Ascending aorta (tissue), 2 donors: ENCODE measurements around the gene ZNF681. TPM values are rescaled to one million over a fixed set of nuclear protein-coding genes. Genes with fewer than 3 reads are reported as not detected.

Source experiments
- DNase-seq, 2 donors: peaks; one replicate each; pipeline ENCODE4 v3.0.0-alpha.2; 2019; ENCODE audit warnings: low spot score in 2 of 2
- H3K27ac ChIP-seq, 2 donors: fragments of 200-600 bp; sonication (generic); one replicate each; pipeline ENCODE4 v1.5.1; 2016 to 2017; ENCODE audit warnings: mild to moderate bottlenecking in 1 of 2
- H3K27me3 ChIP-seq: fragments of 200-600 bp; sonication (generic); one replicate; pipeline ENCODE4 v1.5.1; 2017
- H3K36me3 ChIP-seq, 2 donors: fragments of 200-600 bp; sonication (generic); one replicate each; pipeline ENCODE4 v1.5.1; 2016
- H3K4me1 ChIP-seq, 2 donors: fragments of 200-600 bp; sonication (generic); one replicate each; pipeline ENCODE4 v1.5.1; 2016 to 2017; ENCODE audit warnings: mild to moderate bottlenecking in 1 of 2
- H3K4me3 ChIP-seq, 2 donors: fragments of 200-600 bp; sonication (generic); one replicate each; pipeline ENCODE4 v1.5.1; 2016 to 2017; ENCODE audit warnings: mild to moderate bottlenecking in 1 of 2
- H3K9me3 ChIP-seq, 2 donors: fragments of 200-600 bp; sonication (generic); one replicate each; pipeline ENCODE4 v1.5.1; 2016
- intact Hi-C: fragments of 100-400 bp; cut with DNase I; formaldehyde crosslinking; loops from one replicate; pipeline ENCODE4 v1.15.1; 2023
- total RNA-seq: library from RNA; depleted of rRNA; stranded (reverse); fragments of >200 nt; gene quantifications from one replicate; pipeline ENCODE4 v1.1.0, GENCODE V29; 2016
- TF ChIP-seq, protein P1 (sequence below), 3 experiments: fragments of 200-600 bp in 2 of 3; fragments of 450-650 bp in 1 of 3; sonication (generic) in 2 of 3; IDR thresholded peaks; one replicate each; pipeline ENCODE4 v1.5.1; 2016 to 2019; ENCODE audit warnings: antibody characterized with exemption in 3 of 3, mild to moderate bottlenecking in 1 of 3, moderate library complexity in 1 of 3

ZNF681 gene
- total RNA-seq, 1 donor from 2014 or later, result 1.9 TPM

DNA sequence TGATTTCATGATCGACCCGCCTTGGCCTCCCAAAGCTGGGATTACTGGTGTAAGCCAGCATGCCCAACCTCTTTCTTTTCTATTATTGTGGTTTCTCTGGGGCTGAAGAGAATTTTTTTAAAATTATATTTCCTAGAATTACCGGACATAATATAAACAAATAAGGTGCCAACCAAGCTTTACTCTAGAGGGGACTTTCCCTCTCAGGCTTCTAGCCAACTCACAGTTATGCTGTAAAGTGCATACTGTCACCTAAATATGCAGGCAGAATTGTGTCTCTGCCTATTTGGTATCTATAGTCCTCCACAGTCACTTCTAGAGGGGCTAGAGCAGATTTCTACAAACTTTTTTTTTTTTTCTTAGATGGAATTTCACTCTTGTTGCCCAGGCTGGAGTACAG lies 41.6 kb upstream of the ZNF681 start:
- intact Hi-C loops, result no loop called here
- TF ChIP-seq, protein P1, sequence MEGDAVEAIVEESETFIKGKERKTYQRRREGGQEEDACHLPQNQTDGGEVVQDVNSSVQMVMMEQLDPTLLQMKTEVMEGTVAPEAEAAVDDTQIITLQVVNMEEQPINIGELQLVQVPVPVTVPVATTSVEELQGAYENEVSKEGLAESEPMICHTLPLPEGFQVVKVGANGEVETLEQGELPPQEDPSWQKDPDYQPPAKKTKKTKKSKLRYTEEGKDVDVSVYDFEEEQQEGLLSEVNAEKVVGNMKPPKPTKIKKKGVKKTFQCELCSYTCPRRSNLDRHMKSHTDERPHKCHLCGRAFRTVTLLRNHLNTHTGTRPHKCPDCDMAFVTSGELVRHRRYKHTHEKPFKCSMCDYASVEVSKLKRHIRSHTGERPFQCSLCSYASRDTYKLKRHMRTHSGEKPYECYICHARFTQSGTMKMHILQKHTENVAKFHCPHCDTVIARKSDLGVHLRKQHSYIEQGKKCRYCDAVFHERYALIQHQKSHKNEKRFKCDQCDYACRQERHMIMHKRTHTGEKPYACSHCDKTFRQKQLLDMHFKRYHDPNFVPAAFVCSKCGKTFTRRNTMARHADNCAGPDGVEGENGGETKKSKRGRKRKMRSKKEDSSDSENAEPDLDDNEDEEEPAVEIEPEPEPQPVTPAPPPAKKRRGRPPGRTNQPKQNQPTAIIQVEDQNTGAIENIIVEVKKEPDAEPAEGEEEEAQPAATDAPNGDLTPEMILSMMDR (IDR thresholded peaks at IDR 0.05), result no peak

DNA sequence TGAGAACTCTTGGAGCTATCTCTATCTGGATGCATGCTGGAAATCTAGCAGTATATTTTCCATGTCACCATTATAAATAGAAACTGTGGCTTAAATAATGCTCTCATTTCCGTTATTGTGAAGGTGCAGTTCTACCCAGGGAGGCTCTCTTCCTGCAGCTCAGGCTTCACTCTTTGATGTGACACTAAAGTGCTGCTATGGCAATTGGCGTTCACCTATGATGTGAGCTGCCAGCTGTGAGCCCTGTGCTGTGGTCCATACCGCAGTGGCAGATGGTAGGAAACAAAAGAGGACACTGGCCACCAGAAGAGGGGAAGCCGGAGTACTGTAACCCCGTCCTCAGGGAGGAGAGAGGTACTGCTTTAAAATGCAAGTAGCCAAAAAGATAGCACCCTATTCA lies 40.6 kb upstream of the ZNF681 start:
- peaks cover 0 to 24% of the 10 kb centered on the region in 2 donors for H3K9me3 ChIP-seq
- intact Hi-C loops, result no loop called here
- H3K27me3 ChIP-seq, result no peaks in the 10 kb centered on the region
- no peak overlapping the region for H3K4me3 ChIP-seq
- no peak for DNase-seq
- no peaks in the 10 kb centered on the region for H3K36me3 ChIP-seq
- H3K4me1 ChIP-seq, result no peaks in the 10 kb centered on the region
- TF ChIP-seq, protein P1 (IDR thresholded peaks at IDR 0.05), result no peak
- H3K27ac ChIP-seq, result no peak overlapping the region

More for the DNA sequence above, 41.6 kb upstream of the ZNF681 start:
- Histone ChIP-seq H3K4me1 (no peaks in the 10 kb centered on the region), H3K4me3 (no peak overlapping the region), H3K27me3 (no peaks in the 10 kb centered on the region), H3K27ac (no peak overlapping the region), H3K9me3 (peaks cover 0 to 15% of the 10 kb centered on the region in 2 donors), H3K36me3 (no peaks in the 10 kb centered on the region)
- DNase-seq, result no peak

DNA sequence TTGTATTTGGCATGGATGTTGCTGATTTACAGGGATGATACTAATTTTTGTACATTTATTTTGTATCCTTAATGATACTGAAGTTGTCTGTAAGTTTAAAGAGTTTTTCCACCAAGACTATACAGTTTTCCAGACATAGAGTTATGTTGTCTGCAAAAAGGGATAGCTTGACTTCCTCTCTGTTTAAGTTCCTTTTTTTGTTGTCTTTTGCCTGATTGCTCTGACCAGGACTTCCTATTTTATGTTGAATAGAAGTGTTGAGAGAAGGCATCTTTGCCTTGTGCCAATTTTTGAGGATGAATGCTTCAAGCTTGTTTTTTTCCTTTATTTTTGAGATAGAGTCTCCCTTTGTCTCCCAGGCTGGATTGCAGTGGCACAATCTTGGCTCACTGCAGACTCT lies 36.8 kb upstream of the ZNF681 start:
- Histone ChIP-seq H3K36me3 (no peaks in the 10 kb centered on the region), H3K9me3 (peaks cover 0 to 28% of the 10 kb centered on the region in 2 donors), H3K27me3 (no peaks in the 10 kb centered on the region), H3K27ac (no peak overlapping the region), H3K4me1 (no peaks in the 10 kb centered on the region), H3K4me3 (no peak overlapping the region)
- intact Hi-C loops, result no loop called here
- TF ChIP-seq, protein P1 (IDR thresholded peaks at IDR 0.05), result no peak
- no peak for DNase-seq

DNA sequence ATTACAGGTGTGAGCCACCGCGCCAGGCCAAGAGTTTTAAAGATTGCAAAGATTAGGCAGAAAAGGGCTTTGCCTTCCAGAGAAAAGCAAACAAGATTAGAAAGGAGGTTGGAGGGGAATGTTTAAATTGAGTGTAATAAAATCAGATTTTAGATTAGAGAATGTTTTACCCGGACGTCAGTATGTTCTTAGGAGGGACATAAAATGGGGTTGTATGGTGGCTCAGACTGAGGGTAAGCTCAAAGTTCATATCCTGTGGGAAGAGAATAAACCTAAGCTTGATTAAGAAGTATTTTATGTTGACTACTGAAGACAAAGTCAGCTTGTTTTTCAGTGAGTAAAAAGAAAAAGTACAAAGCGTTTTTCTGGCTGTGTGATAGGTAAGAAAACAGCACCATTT lies 34.1 kb upstream of the ZNF681 start:
- DNase-seq, result no peak
- Histone ChIP-seq H3K4me1 (no peaks in the 10 kb centered on the region), H3K9me3 (peaks cover 0 to 28% of the 10 kb centered on the region in 2 donors), H3K27me3 (no peaks in the 10 kb centered on the region), H3K36me3 (no peaks in the 10 kb centered on the region), H3K27ac (no peak overlapping the region), H3K4me3 (no peak overlapping the region)
- intact Hi-C loops, result no loop called here
- TF ChIP-seq, protein P1 (IDR thresholded peaks at IDR 0.05), result no peak

DNA sequence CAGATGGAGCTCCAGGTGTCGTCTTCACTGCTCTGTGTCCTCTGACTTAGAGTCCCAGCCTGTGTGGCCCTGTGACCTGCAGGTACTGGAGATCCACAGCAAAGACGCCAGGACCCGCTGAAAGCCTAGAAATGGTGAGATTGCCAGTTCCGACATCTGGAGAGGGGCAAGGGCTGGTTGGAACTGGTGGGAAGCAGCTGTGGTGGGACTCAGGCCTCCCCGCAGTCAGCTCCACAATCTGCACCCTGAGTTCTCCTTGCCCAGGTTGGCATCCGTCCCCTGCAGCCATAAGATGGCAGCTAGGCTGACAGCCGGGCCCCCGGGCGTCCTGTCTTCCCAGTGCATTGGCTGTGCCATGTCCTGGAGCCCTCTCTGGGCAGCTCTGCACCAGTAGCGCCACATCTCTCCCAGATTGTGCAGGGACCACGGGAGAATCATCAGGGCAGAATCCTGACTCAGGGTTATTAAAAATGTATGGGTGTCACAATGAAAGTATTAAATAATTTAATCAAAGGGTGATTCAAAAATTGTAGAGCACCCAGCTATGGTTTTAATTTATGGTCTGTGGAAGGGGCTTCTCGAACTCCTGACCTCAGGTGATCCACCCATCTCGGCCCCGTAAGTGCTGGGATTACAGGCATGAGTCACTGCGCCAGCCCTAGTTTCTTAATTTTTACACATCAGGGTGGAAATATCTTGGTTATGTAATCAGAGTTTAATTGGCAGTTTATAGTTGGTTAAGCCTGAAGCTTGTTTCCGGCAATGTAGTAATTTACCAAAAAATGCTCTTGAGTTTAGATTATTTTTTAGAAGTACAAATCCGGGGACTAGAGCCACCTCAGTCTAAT lies 32.2 kb upstream of the ZNF681 start:
- H3K27me3 ChIP-seq, result no peaks in the 10 kb centered on the region
- H3K27ac ChIP-seq, result no peak overlapping the region
- H3K4me1 ChIP-seq, result no peaks in the 10 kb centered on the region
- no peak overlapping the region for H3K4me3 ChIP-seq
- intact Hi-C loops, result no loop called here
- peaks cover 0 to 19% of the 10 kb centered on the region in 2 donors for H3K9me3 ChIP-seq
- no peaks in the 10 kb centered on the region for H3K36me3 ChIP-seq
- TF ChIP-seq, protein P1 (IDR thresholded peaks at IDR 0.05), result no peak
- DNase-seq, result no peak
